GM23338 (cell line): ENCODE data around the gene PIK3C2G. TPM values are rescaled to one million over a fixed set of nuclear protein-coding genes. Genes with fewer than 3 reads are reported as not detected.

Experiments used
- ATAC-seq: fragments of 200-7000 bp; cut with Tn5 transposase; 3 replicates; pipeline ENCODE4 v1.9.1; 2020
- DNase-seq: peaks from one replicate; pipeline ENCODE4 v3.0.0-alpha.2; 2015; ENCODE audit warnings: low spot score
- H2AFZ ChIP-seq: fragments of 200-600 bp; sonication (generic); 2 replicates; pipeline ENCODE4 v1.8.0; 2016; ENCODE audit warnings: antibody characterized with exemption, mild to moderate bottlenecking, moderate library complexity
- H3F3A ChIP-seq: fragments of 200-600 bp; sonication (generic); replicated peaks from 2 replicates; pipeline ENCODE4 v1.8.0; 2017; ENCODE audit warnings: antibody characterized with exemption, mixed run types, low read depth
- H3K27ac ChIP-seq: fragments of 200-600 bp; sonication (generic); 2 replicates; pipeline ENCODE4 v1.6.1; 2016; ENCODE audit warnings: low read depth
- H3K27me3 ChIP-seq: fragments of 200-600 bp; sonication (generic); 2 replicates; pipeline ENCODE4 v1.8.0; 2016; ENCODE audit warnings: mild to moderate bottlenecking, mixed run types, moderate library complexity; ENCODE audit not compliant: insufficient read depth
- H3K36me3 ChIP-seq: fragments of 200-600 bp; sonication (generic); 2 replicates; pipeline ENCODE4 v1.8.0; 2016; ENCODE audit warnings: mild to moderate bottlenecking; ENCODE audit not compliant: insufficient read depth
- H3K4me1 ChIP-seq: fragments of 200-600 bp; sonication (generic); 2 replicates; pipeline ENCODE4 v1.8.0; 2016; ENCODE audit warnings: mild to moderate bottlenecking, moderate library complexity; ENCODE audit not compliant: insufficient read depth
- H3K4me2 ChIP-seq: fragments of 200-600 bp; sonication (generic); 2 replicates; pipeline ENCODE4 v1.7.1; 2017; ENCODE audit warnings: mixed run types
- H3K4me3 ChIP-seq: fragments of 200-600 bp; sonication (generic); 2 replicates; pipeline ENCODE4 v1.6.1; 2016; ENCODE audit warnings: mixed run types
- H3K79me2 ChIP-seq: fragments of 200-600 bp; sonication (generic); replicated peaks from 2 replicates; pipeline ENCODE4 v1.8.0; 2017; ENCODE audit warnings: mild to moderate bottlenecking; ENCODE audit not compliant: insufficient read depth
- H3K9me2 ChIP-seq: fragments of 200-600 bp; sonication (generic); 2 replicates; pipeline ENCODE4 v1.8.0; 2017; ENCODE audit not compliant: insufficient read depth
- H4K20me1 ChIP-seq: fragments of 200-600 bp; sonication (generic); replicated peaks from 2 replicates; pipeline ENCODE4 v1.8.0; 2017; ENCODE audit warnings: mild to moderate bottlenecking; ENCODE audit not compliant: insufficient read depth
- H3K27ac Mint-ChIP-seq: 2 replicates; pipeline ENCODE4 v1.8.0; 2020; ENCODE audit warnings: inconsistent platforms, mild to moderate bottlenecking, moderate library complexity, mixed read lengths
- H3K27me3 Mint-ChIP-seq: 3 replicates; pipeline ENCODE4 v1.8.0; 2022; ENCODE audit warnings: low read depth, mild to moderate bottlenecking, moderate library complexity, mixed read lengths, inconsistent platforms; ENCODE audit not compliant: insufficient read depth, poor library complexity
- H3K36me3 Mint-ChIP-seq: 3 replicates; pipeline ENCODE4 v1.8.0; 2021; ENCODE audit warnings: low read depth, mild to moderate bottlenecking, inconsistent platforms, moderate library complexity, mixed read lengths
- H3K4me1 Mint-ChIP-seq: 3 replicates; pipeline ENCODE4 v1.8.0; 2020; ENCODE audit warnings: mild to moderate bottlenecking, inconsistent platforms, mixed read lengths
- H3K4me3 Mint-ChIP-seq: 3 replicates; pipeline ENCODE4 v1.8.0; 2021; ENCODE audit warnings: moderate library complexity, mild to moderate bottlenecking, inconsistent platforms, mixed read lengths
- H3K9me3 Mint-ChIP-seq: 3 replicates; pipeline ENCODE4 v1.8.0; 2020; ENCODE audit warnings: moderate library complexity, mild to moderate bottlenecking, inconsistent platforms, mixed read lengths
- CREB1 ChIP-seq: fragments of 250-450 bp; sonication (Bioruptor Pico); IDR thresholded peaks from 2 replicates; pipeline ENCODE4 v1.5.0; 2020; ENCODE audit warnings: low read depth, mild to moderate bottlenecking, moderate library complexity
- CTCF ChIP-seq, 2 experiments: fragments of 200-600 bp in 1 of 2; sonication (generic) in 1 of 2; conservative IDR thresholded peaks; 2 replicates each; pipeline versions ENCODE4 v1.5.1 to v1.6.1; 2016 to 2017; ENCODE audit warnings: antibody characterized with exemption in 2 of 2, low read depth in 2 of 2, mild to moderate bottlenecking in 2 of 2, moderate library complexity in 1 of 2
- ETS1 ChIP-seq: IDR thresholded peaks from 2 replicates; pipeline ENCODE4 v1.6.1; 2016; ENCODE audit warnings: antibody characterized with exemption
- EZH2 ChIP-seq: fragments of 200-600 bp; sonication (generic); IDR thresholded peaks from one replicate; pipeline ENCODE4 v1.8.0; 2017; ENCODE audit warnings: antibody characterized with exemption, mild to moderate bottlenecking, low read depth; ENCODE audit not compliant: unreplicated experiment
- EZH2phosphoT487 ChIP-seq: fragments of 200-600 bp; sonication (generic); IDR thresholded peaks from one replicate; pipeline ENCODE4 v1.8.1; 2018; ENCODE audit warnings: antibody characterized with exemption; ENCODE audit not compliant: unreplicated experiment
- JUNB ChIP-seq: IDR thresholded peaks from one replicate; pipeline ENCODE4 v1.6.1; 2016; ENCODE audit warnings: antibody characterized with exemption; ENCODE audit not compliant: unreplicated experiment
- POLR2AphosphoS5 ChIP-seq: IDR thresholded peaks from 2 replicates; pipeline ENCODE4 v1.6.1; 2016; ENCODE audit warnings: antibody characterized with exemption, low read depth
- REST ChIP-seq: IDR thresholded peaks from one replicate; pipeline ENCODE4 v1.6.1; 2018; ENCODE audit warnings: antibody characterized with exemption; ENCODE audit not compliant: unreplicated experiment
- STAT1 ChIP-seq: IDR thresholded peaks from one replicate; pipeline ENCODE4 v1.6.1; 2016; ENCODE audit warnings: antibody characterized with exemption; ENCODE audit not compliant: unreplicated experiment
- ZNF114 ChIP-seq: fragments of 250-450 bp; sonication (Bioruptor Pico); IDR thresholded peaks from 2 replicates; pipeline ENCODE4 v1.5.0; 2020; ENCODE audit warnings: mild to moderate bottlenecking, moderate library complexity
- polyA plus RNA-seq: library from polyadenylated mRNA; unstranded; fragments of >200 nt; fragmentation: Nextera tagmentation; extraction: Ambion mirVana; gene quantifications from 2 replicates; pipeline ENCODE4 v1.2.1, GENCODE V29; 2016
- total RNA-seq: library from RNA; depleted of rRNA; stranded (reverse); fragments of >200 nt; shearing (Covaris generic); gene quantifications from 2 replicates; pipeline ENCODE4 v1.2.3, GENCODE V29; 2014

PIK3C2G gene
- total and polyA plus RNA-seq, 2 experiments from 2014 or later = not detected

- no peak for TF ChIP-seq CTCF (conservative IDR thresholded peaks at IDR 0.05; ENCODE audit: low read depth in 2 of 2)
- no peak for TF ChIP-seq STAT1
- TF ChIP-seq REST = no peak
- no peak for TF ChIP-seq EZH2
- TF ChIP-seq EZH2phosphoT487 = no peak
- TF ChIP-seq ETS1 = no peak
Measured at GRCh38 chr12:18277196-18277595, 15.9 kb downstream of the PIK3C2G start (continued).

- peaks cover under 1% of the 10 kb centered on the region; the same call in 1 of the 3 replicates for H3K36me3 Mint-ChIP-seq
- H3K4me2 ChIP-seq = no peak overlapping the region
- TF ChIP-seq POLR2AphosphoS5 (no peak), JUNB (no peak), EZH2 (no peak), CREB1 (CRISPR knock-in tag) (no peak), EZH2phosphoT487 (no peak), ETS1 (no peak), ZNF114 (CRISPR knock-in tag) (no peak), REST (no peak)
- H3K4me1 ChIP-seq = peaks cover 28% of the 10 kb centered on the region
- peaks cover 26% of the 10 kb centered on the region for H3K4me1 Mint-ChIP-seq
- H3K27me3 ChIP-seq = no peaks in the 10 kb centered on the region
- ATAC-seq (no peak), DNase-seq (no peak)
- H3F3A ChIP-seq = no peaks in the 10 kb centered on the region
- no peak overlapping the region for H3K4me3 ChIP-seq
- H3K79me2 ChIP-seq = no peaks in the 10 kb centered on the region
- no peaks in the 10 kb centered on the region for H4K20me1 ChIP-seq
- H3K27ac Mint-ChIP-seq = no peak overlapping the region
- no peaks in the 10 kb centered on the region for H3K27me3 Mint-ChIP-seq
- H2AFZ ChIP-seq = no peak overlapping the region
- peaks cover 1% of the 10 kb centered on the region; the same call in 2 of the 3 replicates for H3K9me3 Mint-ChIP-seq
- H3K27ac ChIP-seq = no peak overlapping the region
- no peaks in the 10 kb centered on the region for H3K36me3 ChIP-seq
- no peak overlapping the region for H3K4me3 Mint-ChIP-seq
- no peaks in the 10 kb centered on the region for H3K9me2 ChIP-seq
Measured at GRCh38 chr12:18280728-18281127, 19.4 kb downstream of the PIK3C2G start.
